Suprapubic skin (tissue), 4 donors: ENCODE data around the gene KDM2B.

Experiments
- EP300 ChIP-seq: sonication (generic); formaldehyde crosslinking; IDR thresholded peaks from one replicate; pipeline ENCODE4 v1.6.1; 2017; ENCODE audit warnings: antibody characterized with exemption
- POLR2A ChIP-seq, 2 donors: fragments of 450-650 bp; IDR thresholded peaks; one replicate each; pipeline ENCODE4 v1.6.1; 2017; ENCODE audit warnings: antibody characterized with exemption in 2 of 2, mild to moderate bottlenecking in 2 of 2, moderate library complexity in 2 of 2
- POLR2AphosphoS5 ChIP-seq, 3 donors: sonication (generic); formaldehyde crosslinking; IDR thresholded peaks; one replicate each; pipeline ENCODE4 v1.6.1; 2017; ENCODE audit warnings: antibody characterized with exemption in 3 of 3
- TF ChIP-seq, protein P1 (sequence below), 2 donors: fragments of 200-600 bp in 1 of 2; fragments of 450-650 bp in 1 of 2; sonication (generic) in 1 of 2; IDR thresholded peaks; one replicate each; pipeline ENCODE4 v1.5.1; 2016 to 2019; ENCODE audit warnings: antibody characterized with exemption in 2 of 2, mild to moderate bottlenecking in 1 of 2, moderate library complexity in 1 of 2

DNA sequence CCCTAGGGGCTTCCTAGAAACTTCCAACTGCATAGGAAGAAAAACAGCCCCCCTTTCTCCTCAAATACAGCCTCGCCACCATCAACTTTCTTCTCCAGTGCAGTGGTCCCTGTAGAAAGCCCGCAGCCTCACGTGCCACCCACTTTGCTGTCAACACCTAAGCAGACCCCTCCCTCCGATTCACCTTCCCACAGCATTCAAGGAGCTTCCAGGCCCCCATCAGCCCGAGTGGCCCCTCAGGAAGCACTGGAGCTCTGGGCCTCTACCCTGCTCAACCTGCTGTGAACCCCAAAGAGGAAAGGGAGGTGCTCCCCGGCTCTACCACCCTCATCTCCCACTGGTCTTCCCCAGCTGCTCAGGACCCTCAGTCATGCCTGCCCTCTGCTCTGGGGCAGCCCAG is 125.9 kb downstream of the KDM2B start:
- no peak for TF ChIP-seq POLR2AphosphoS5 (IDR thresholded peaks at IDR 0.05)
- no peak for TF ChIP-seq POLR2A (IDR thresholded peaks at IDR 0.05)
- TF ChIP-seq, protein P1, sequence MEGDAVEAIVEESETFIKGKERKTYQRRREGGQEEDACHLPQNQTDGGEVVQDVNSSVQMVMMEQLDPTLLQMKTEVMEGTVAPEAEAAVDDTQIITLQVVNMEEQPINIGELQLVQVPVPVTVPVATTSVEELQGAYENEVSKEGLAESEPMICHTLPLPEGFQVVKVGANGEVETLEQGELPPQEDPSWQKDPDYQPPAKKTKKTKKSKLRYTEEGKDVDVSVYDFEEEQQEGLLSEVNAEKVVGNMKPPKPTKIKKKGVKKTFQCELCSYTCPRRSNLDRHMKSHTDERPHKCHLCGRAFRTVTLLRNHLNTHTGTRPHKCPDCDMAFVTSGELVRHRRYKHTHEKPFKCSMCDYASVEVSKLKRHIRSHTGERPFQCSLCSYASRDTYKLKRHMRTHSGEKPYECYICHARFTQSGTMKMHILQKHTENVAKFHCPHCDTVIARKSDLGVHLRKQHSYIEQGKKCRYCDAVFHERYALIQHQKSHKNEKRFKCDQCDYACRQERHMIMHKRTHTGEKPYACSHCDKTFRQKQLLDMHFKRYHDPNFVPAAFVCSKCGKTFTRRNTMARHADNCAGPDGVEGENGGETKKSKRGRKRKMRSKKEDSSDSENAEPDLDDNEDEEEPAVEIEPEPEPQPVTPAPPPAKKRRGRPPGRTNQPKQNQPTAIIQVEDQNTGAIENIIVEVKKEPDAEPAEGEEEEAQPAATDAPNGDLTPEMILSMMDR (IDR thresholded peaks at IDR 0.05), result no peak
- no peak for TF ChIP-seq EP300
